Embryonic facial prominence (tissue), 1 donor: Measurements from ENCODE around the gene LYSMD2.
A peak's percentile ranks its signal among the peaks of the same experiment; 100 is the strongest.

Source experiments
- DNase-seq: peaks from one replicate; pipeline ENCODE4 v3.0.0-alpha.2; 2016; ENCODE audit errors: extremely low spot score

The LYSMD2 gene

DNA sequence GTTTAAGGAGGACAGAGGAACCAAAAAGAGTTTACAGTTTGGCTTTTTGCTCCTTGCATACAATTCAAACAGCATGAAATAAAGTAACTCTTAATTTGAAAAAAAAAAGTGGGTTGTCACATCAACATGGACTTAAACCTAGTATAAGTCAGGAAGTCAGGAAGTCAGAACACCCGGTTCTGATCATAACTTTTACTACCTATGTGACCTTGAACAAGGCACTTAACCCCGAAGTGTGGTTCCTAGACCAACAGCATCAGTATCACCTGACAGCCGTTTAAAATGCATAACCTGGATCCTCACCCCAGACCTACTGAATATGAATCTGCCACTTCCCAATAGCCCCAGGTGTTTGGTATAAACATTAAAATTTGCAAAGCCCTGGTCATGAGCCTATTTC lies 18.7 kb downstream of the LYSMD2 start:
- DNase-seq, result no peak

DNA sequence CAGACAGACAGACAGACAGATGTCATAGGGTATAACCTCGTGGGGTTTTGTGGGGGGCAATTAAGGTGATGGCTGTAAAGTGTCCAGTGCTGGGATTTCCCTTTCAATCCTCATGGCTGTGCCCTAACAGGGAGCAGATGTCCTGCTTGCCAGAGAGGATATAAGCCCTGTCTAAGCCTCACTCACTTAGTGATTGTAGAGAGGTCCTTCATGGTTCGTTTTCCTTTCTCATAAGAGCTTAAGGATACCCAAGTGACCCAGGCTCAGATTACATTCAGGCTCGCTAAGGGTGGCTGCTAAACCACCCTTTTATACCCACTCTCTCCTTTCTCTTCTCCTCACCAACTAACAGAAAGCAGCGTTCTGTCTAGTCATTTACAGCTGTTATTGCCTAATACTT lies 19.2 kb downstream of the LYSMD2 start:
- DNase-seq, result no peak

DNA sequence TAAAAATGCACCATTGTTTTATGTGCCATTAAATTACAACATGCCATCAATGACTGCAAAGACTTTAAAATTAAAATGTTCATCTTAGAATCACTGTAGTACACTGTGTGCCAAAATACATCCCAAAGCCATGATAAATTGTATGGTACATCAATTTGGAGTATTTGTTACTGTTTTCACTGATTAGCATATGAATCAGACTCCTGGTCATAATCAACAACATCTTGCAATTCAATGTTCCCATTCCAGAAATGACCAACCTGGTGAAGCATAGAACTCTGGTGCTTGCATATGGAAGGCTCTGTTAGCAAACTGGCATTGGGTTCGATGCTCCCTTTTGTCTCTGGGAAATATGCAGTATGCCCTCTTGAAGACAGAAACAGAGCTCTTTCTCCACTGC lies 22.5 kb downstream of the LYSMD2 start:
- no peak for DNase-seq

DNA sequence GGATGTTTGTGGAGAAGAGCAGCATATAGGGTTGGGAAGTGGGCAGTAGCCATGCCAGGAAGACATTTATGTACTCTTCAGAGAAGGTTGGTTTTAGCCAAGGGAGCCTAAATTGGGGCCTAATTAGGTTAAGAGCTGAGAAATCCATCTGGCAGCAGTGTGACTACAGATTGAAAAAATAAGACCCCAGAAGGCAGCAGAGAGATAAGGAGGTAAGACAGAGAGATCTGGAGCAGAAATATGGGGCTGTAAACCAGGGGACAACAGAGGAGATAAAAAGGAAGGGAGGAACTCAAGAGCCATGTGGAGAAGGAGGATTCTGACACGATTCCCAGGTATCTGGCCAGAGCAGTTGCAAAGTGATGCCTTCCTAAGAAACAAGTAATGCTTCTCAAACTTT lies 23.3 kb downstream of the LYSMD2 start:
- no peak for DNase-seq

DNA sequence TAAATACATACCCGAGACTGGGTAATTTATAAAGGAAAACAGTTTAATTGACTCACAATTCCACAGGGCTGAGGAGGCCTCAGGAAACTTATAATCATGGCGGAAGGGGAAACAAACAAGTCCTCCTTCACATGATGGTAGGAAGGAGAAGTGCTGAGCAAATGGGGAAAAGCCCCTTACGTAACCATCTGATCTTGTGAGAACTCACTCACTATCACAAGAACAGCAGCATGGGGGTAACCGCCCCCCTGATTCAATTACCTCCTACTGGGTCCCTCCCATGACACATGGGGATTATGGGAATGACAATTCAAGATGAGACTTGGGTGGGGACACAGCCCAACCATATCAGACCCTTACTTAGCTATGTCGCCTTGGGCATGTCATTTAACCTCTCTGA lies 28.4 kb downstream of the LYSMD2 start:
- DNase-seq, result no peak

DNA sequence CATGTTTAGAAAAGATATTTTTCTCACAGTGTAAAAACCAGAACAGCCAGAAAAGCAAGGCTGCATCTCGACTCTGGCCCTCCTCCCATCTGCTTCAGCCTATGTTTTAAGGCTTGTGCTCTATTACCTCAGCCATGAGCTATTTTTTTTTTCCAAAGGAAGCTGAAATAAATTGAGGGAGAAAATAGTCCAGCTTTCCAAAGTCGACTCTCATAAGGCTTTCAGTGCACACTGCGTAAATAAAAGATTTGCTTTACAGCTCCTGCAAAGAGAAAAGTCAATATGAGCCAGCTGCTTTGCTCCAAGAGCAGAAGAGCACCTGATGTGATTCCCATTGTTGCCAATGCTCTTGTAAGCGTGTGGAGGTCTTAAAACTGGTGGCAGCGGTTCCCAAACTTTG lies 29.4 kb downstream of the LYSMD2 start:
- no peak for DNase-seq

DNA sequence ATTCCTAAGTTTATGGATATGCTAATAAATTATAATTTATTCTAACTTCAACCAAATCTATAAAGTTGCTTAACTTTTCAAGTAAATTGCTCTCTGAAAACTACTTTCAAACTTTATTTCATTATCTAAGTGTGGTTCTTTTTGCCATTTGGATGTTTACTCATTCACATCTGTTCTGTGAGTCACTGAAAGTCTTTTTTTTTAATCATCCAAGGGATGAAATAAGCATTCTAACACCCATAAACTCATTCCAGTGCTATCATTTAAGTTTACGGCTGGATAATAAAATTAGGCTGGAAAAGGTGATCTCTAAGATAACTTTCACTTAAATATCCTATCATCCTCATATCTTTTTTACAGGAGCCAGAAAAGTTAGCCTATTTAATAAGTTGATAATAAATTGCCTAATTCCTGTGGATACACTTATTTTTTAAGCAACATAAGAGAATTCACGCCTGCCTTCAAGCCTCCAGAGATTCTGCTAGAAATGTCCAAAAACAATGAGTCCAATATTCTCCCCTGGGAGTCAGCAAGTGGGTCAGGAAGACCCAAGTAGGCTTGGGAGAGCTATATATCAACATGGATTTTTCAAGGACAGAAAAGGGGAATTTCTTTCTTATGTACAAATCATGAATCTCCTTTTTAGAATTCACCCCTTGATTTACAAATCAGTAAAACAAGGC lies 30.4 kb downstream of the LYSMD2 start:
- DNase-seq, result no peak

DNA sequence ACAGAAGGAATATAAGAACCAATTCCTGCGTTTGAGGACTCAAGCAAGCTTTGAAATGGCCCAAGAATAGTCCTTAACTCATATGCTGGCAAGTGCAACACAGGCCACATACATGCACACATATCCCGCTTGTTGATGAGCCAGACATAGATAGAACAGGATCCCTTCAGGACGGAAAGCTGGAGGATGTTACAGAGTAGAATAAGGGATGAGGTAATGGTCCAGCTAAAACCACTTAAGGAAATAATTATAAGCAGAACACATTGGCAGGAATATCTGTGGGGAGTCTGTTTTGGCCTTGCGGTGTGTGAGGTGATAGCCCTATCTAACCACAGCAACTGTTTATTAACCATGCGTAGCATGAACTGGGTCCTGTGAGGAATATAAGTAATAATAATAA lies 31.2 kb downstream of the LYSMD2 start:
- DNase-seq, result no peak

DNA sequence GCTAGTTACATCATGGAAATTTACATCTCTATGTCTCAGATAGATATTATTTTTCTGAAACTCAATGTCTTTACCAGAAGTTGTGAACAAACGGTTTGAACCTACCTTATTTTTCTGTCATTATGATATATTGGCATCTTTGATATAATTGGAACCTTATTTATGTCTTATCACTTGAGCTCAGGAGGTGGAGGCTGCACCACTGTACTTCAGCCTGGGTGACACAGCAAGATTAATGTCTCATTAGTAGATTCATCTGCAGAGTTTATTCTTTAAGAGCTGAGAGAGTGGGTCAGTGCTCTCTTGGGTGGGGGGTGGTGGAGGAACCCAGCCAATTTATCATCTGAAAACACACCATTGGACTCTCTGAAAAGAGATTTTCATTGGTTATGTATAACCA lies 34.7 kb downstream of the LYSMD2 start:
- no peak for DNase-seq

DNA sequence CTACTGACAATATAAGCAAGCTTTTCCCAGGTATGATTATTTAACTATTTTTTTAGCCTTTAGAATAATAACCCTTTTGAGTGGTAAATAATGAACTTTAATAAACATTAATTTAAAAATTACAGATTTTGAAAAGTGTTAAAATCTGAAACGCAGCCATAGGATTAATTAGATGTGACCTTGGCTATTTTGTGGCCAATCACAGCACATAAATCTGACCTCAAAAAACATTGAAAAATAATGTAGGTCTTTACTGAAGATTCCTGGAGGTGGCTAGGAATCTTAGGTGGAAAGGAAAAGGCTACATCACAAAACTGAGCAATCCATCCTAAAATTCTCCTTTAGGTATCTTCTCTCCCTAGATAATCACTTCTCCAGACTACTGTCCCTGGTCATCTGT lies 38.1 kb downstream of the LYSMD2 start:
- DNase-seq, result no peak

DNA sequence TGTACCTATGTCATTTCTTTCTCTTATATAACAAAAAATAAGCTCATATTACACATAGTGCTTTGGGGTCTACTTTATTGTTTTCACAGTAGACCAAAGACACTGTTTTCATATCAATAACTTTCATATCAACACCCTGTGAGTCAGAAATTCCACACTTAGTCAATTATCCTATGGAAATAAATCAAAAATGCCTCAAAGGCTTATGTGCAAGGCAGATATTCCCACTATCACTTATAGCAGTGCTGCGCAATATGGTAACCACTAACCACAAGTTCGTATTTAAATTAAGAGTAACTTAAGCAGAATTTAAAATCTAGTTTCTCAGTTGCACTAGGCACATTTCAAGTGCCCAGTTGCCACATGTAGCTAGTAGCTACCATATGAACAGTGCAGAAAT lies 40.3 kb downstream of the LYSMD2 start:
- DNase-seq, result no peak

DNA sequence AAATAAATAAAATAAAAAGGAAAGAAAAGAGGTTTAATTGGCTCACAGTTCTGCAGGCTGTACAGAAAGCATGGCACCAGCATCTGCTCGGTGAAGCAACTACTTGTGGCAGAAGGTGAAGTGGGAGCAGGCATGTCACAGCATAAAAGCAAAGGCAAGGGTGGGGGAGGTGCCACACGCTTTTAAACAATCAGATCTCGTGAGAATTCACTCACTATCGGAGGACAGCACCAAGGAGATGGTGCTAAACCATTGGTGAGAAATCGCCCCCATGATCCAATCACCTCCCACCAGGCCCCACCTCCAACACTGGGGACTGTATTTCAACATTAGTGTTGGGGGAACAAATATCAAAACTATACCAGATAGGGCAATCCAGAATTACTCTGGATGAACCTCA lies 40.9 kb downstream of the LYSMD2 start:
- no peak for DNase-seq

DNA sequence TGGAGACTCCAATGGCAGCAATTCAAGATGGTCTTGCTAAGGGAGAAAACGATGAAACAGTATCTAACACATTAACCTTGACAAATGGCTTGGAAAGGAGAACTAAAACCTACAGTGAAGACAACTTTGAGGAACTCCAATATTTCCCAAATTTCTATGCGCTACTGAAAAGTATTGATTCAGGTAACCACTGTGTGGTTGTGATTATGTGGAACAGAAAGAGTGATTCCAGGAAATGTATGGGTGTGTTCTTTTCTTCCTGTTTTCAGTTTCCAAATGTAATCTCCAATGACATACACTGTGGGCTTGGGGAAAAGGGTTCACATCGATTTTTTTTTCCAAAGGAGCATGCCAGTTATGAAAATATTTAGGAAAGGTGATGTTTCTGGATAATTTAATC lies 45.3 kb downstream of the LYSMD2 start:
- DNase-seq, result no peak

DNA sequence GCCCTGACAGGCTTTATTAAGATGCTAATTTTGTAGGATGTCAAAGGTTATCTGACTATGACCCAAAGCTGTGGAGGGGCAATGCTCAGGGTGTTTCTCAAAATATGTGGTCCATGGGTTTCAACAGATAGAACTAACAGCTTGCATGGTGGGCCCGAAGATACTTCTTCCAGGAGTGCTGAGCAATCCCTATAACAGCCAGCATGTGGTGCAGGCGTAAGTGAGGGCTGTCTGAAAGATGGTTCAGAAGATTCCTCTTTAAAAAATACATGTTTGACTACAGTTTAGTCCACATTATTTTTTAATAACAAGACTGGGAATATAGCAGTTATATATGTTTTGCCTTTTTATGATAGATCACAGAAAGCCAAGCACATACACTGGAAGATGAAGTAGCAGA lies 48.6 kb downstream of the LYSMD2 start:
- DNase-seq, result no peak

DNA sequence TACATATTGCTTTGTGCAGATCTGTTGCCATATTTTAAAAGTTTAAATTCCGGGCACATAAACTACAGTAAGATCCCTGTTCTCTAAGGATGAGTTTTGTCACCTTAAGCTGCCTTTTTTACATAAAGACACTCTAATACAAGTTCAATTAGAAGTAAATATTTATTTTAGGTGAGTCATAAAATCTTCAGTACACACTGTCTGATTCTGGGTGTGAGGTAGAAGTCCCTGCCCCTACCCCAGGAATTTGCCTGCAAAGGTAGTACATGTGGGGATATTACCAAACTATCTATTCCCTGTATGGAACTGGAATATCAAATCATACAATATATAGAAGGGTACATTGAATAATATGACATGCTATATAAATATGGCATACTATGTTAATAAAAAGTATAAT lies 49.9 kb downstream of the LYSMD2 start:
- DNase-seq, result no peak

DNA sequence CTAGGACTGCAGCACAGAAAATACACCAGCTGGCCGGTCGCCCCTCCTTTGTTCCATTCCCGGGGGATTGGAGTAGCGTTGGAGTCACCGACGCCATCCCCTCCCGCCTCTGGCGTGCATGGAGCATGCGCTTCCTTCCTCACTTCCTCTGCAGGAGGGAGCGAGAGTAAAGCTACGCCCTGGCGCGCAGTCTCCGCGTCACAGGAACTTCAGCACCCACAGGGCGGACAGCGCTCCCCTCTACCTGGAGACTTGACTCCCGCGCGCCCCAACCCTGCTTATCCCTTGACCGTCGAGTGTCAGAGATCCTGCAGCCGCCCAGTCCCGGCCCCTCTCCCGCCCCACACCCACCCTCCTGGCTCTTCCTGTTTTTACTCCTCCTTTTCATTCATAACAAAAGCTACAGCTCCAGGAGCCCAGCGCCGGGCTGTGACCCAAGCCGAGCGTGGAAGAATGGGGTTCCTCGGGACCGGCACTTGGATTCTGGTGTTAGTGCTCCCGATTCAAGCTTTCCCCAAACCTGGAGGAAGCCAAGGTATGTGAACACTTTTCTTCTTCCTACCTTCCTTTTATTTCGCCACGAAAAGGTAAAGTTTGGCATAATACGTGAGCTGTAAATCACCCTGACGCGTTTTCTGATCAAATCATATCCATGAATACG lies 56.0 kb downstream of the LYSMD2 start, which contains the start of gene SCG3:
Gene SCG3, plus strand, starts transcription at position 201 of the 661 bp plus-strand sequence. Its CDS starts 253 bp downstream, at position 454.
- peak; percentile 50 for DNase-seq

DNA sequence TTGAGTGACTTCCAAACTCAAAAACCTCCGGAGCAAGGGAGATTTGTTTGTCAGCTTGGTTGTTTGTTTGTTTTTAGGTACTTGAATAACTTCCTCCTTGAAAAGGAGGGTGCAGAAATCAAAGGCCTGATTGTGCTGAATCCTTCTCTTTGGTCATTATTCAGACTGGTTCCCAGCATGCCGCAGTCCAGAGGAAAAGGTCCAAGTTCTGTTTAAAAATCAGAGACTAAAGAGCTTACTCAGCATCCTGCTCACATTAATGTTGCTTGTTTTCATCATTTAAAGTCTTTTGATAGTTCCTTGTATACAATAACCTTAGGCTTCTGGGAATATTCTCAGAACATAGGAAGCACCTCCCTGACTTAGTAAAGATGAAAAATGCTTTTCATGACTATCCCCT lies 57.1 kb downstream of the LYSMD2 start:
- DNase-seq, result no peak

DNA sequence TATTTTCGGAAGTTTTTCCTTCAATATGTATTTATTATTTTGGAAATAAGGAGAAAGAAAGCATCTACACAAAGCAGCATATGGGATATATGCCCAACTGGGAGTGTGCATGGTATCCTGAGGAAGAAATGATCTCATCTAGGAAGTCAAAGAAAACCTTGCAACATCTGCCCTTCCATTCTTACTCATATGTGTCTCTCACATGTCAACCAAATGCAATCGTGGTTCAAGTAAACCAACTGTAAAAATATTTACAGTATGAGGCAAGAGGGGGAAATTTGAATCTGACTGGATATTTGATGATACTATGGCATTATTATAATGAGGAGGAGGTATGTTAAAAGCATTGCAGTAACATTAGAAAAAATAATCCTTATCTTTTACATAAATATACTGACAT lies 59.4 kb downstream of the LYSMD2 start:
- DNase-seq, result no peak

DNA sequence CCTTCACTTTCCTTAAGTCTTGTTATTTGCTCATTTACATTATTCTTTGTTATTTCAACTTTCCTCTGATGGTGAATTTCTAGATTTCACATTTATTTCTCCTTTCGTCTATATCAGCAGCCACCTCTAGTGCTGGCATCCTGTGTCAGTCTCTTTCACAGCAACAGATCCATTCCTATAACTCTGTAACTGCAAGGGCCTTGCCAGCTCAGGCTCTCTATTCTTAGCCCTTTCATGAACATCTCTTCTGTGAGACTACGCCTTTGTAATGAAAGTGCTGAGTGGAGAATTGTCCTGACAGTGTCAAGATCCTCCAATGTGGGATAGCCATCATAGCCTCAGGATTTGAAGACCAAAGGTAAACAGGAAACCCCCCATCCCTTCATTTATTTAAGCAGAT lies 60.0 kb downstream of the LYSMD2 start:
- no peak for DNase-seq

DNA sequence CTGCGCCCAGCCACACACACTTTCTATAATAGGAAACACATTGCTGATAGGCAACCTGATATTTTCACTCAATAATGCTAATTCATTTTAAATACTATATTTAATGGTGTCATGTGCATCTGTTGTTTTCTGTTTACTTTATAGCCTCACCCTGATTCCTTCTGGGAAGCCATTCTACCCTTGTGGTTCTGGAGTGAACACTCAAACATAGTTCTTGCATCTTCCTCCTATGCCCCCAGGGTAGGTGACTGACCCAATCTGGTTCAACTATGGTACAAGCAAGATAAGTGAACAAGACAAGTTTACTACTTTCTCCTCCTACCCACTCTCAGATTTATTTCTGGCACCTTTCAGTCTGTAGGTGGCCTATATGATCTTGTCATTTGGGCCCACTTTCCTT lies 60.4 kb downstream of the LYSMD2 start:
- DNase-seq, result no peak

DNA sequence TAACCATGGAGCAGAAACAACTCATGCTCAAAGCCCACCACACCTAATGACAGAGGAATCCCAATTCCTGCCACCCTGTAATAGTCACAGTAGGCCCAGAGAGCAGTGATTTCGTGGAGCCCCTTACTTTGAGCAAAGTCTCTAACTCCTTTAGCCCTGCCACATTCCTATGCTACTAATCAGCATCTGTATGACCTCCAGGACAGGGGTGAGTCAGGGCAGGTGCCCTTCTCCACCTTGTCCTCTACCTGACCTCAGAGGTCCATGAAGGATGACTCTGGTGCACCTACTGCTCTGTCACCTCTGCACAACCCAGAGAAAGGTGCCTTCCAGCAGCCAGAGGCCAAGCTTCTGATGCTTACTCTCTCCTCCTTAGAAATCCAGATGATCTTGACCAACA lies 62.2 kb downstream of the LYSMD2 start:
- no peak for DNase-seq
